ENCODE data around the gene CAPZB.
A peak's percentile ranks its signal among the peaks of the same experiment; 100 is the strongest.

CAPZB gene

GRCh38 chr1:19484338-19484797, 971 bp downstream of the CAPZB start:
- DNase-seq = peak; percentile 54
- Mint-ChIP-seq H3K27ac (peak overlapping the region; percentile 96), H3K36me3 (ENCODE audit: low read depth) (peaks cover 52% of the 10 kb centered on the region), H3K4me1 (ENCODE audit: low read depth) (peaks cover 71% of the 10 kb centered on the region), H3K27me3 (no peaks in the 10 kb centered on the region), H3K4me3 (peak overlapping the region; percentile 95), H3K9me3 (no peaks in the 10 kb centered on the region)

GRCh38 chr1:19483691-19484090, 1.6 kb downstream of the CAPZB start:
- Mint-ChIP-seq H3K36me3 (ENCODE audit: low read depth) (peaks cover 57% of the 10 kb centered on the region), H3K4me3 (peak overlapping the region; percentile 95), H3K9me3 (no peaks in the 10 kb centered on the region), H3K27ac (peak overlapping the region; percentile 96), H3K27me3 (no peaks in the 10 kb centered on the region), H3K4me1 (ENCODE audit: low read depth) (peaks cover 76% of the 10 kb centered on the region)
- DNase-seq = no peak

- Mint-ChIP-seq H3K27ac (peak overlapping the region; percentile 96), H3K4me3 (peak overlapping the region; percentile 95), H3K9me3 (no peaks in the 10 kb centered on the region), H3K4me1 (ENCODE audit: low read depth) (peaks cover 76% of the 10 kb centered on the region), H3K27me3 (no peaks in the 10 kb centered on the region), H3K36me3 (ENCODE audit: low read depth) (peaks cover 61% of the 10 kb centered on the region)
- DNase-seq = peak; percentile 46
Observed at GRCh38 chr1:19483261-19483660, 2.1 kb downstream of the CAPZB start.

GRCh38 chr1:19481826-19482398, 3.4 kb downstream of the CAPZB start:
- Mint-ChIP-seq H3K4me1 (ENCODE audit: low read depth) (peaks cover 78% of the 10 kb centered on the region), H3K4me3 (peak overlapping the region; percentile 95), H3K27ac (peak overlapping the region; percentile 96), H3K36me3 (ENCODE audit: low read depth) (peaks cover 74% of the 10 kb centered on the region), H3K9me3 (no peaks in the 10 kb centered on the region), H3K27me3 (no peaks in the 10 kb centered on the region)
- no peak for DNase-seq

- Mint-ChIP-seq H3K4me1 (ENCODE audit: low read depth) (peaks cover 87% of the 10 kb centered on the region), H3K9me3 (no peaks in the 10 kb centered on the region), H3K36me3 (ENCODE audit: low read depth) (peaks cover 79% of the 10 kb centered on the region), H3K27ac (peak overlapping the region; percentile 95), H3K27me3 (no peaks in the 10 kb centered on the region), H3K4me3 (no peak overlapping the region)
- DNase-seq = no peak
Observed at GRCh38 chr1:19480282-19480681, 5.1 kb downstream of the CAPZB start.

- no peaks in the 10 kb centered on the region for H3K9me3 Mint-ChIP-seq
- H3K4me1 Mint-ChIP-seq (ENCODE audit: low read depth) = peaks cover 95% of the 10 kb centered on the region
- no peak overlapping the region for H3K4me3 Mint-ChIP-seq
- peaks cover 82% of the 10 kb centered on the region for H3K36me3 Mint-ChIP-seq (ENCODE audit: low read depth)
- no peaks in the 10 kb centered on the region for H3K27me3 Mint-ChIP-seq
- no peak for DNase-seq
- peak overlapping the region; percentile 95 for H3K27ac Mint-ChIP-seq
Observed at GRCh38 chr1:19479351-19480120, 5.8 kb downstream of the CAPZB start.

GRCh38 chr1:19478322-19478721, 7.0 kb downstream of the CAPZB start:
- H3K27me3 Mint-ChIP-seq = no peaks in the 10 kb centered on the region
- H3K4me1 Mint-ChIP-seq (ENCODE audit: low read depth) = peaks cover 99% of the 10 kb centered on the region
- H3K27ac Mint-ChIP-seq = peak overlapping the region; percentile 95
- no peak for DNase-seq
- no peaks in the 10 kb centered on the region for H3K9me3 Mint-ChIP-seq
- H3K4me3 Mint-ChIP-seq = peak overlapping the region; percentile 73
- peaks cover 82% of the 10 kb centered on the region for H3K36me3 Mint-ChIP-seq (ENCODE audit: low read depth)

GRCh38 chr1:19477284-19478249, 7.8 kb downstream of the CAPZB start:
- peaks cover 97% of the 10 kb centered on the region for H3K4me1 Mint-ChIP-seq (ENCODE audit: low read depth)
- H3K27ac Mint-ChIP-seq = peak overlapping the region; percentile 95
- H3K9me3 Mint-ChIP-seq = no peaks in the 10 kb centered on the region
- peak overlapping the region; percentile 73 for H3K4me3 Mint-ChIP-seq
- H3K36me3 Mint-ChIP-seq (ENCODE audit: low read depth) = peaks cover 81% of the 10 kb centered on the region
- H3K27me3 Mint-ChIP-seq = no peaks in the 10 kb centered on the region
- peak; percentile 52 for DNase-seq

GRCh38 chr1:19476450-19477190, 8.7 kb downstream of the CAPZB start:
- Mint-ChIP-seq H3K4me1 (ENCODE audit: low read depth) (peaks cover 95% of the 10 kb centered on the region), H3K9me3 (no peaks in the 10 kb centered on the region), H3K27ac (peak overlapping the region; percentile 95), H3K36me3 (ENCODE audit: low read depth) (peaks cover 80% of the 10 kb centered on the region), H3K4me3 (peak overlapping the region; percentile 73), H3K27me3 (no peaks in the 10 kb centered on the region)
- peak; percentile 48 for DNase-seq

- H3K9me3 Mint-ChIP-seq = no peaks in the 10 kb centered on the region
- H3K4me3 Mint-ChIP-seq = no peak overlapping the region
- peaks cover 86% of the 10 kb centered on the region for H3K36me3 Mint-ChIP-seq (ENCODE audit: low read depth)
- DNase-seq = no peak
- H3K27me3 Mint-ChIP-seq = no peaks in the 10 kb centered on the region
- H3K4me1 Mint-ChIP-seq (ENCODE audit: low read depth) = peaks cover 95% of the 10 kb centered on the region
- H3K27ac Mint-ChIP-seq = peak overlapping the region; percentile 95
Observed at GRCh38 chr1:19475296-19475695, 10.0 kb downstream of the CAPZB start.

- no peak overlapping the region for H3K4me3 Mint-ChIP-seq
- H3K9me3 Mint-ChIP-seq = no peaks in the 10 kb centered on the region
- peaks cover 95% of the 10 kb centered on the region for H3K4me1 Mint-ChIP-seq (ENCODE audit: low read depth)
- peak overlapping the region; percentile 78 for H3K27ac Mint-ChIP-seq
- H3K27me3 Mint-ChIP-seq = no peaks in the 10 kb centered on the region
- no peak for DNase-seq
- H3K36me3 Mint-ChIP-seq (ENCODE audit: low read depth) = peaks cover 84% of the 10 kb centered on the region
Observed at GRCh38 chr1:19472174-19472573, 13.2 kb downstream of the CAPZB start.

GRCh38 chr1:19469004-19469403, 16.3 kb downstream of the CAPZB start:
- peaks cover 79% of the 10 kb centered on the region for H3K36me3 Mint-ChIP-seq (ENCODE audit: low read depth)
- DNase-seq = no peak
- H3K27me3 Mint-ChIP-seq = no peaks in the 10 kb centered on the region
- peaks cover 93% of the 10 kb centered on the region for H3K4me1 Mint-ChIP-seq (ENCODE audit: low read depth)
- H3K4me3 Mint-ChIP-seq = peak overlapping the region; percentile 66
- no peaks in the 10 kb centered on the region for H3K9me3 Mint-ChIP-seq
- peak overlapping the region; percentile 94 for H3K27ac Mint-ChIP-seq

- H3K27me3 Mint-ChIP-seq = no peaks in the 10 kb centered on the region
- no peaks in the 10 kb centered on the region for H3K9me3 Mint-ChIP-seq
- DNase-seq = peak; percentile 71
- peaks cover 93% of the 10 kb centered on the region for H3K4me1 Mint-ChIP-seq (ENCODE audit: low read depth)
- H3K4me3 Mint-ChIP-seq = peak overlapping the region; percentile 66
- peaks cover 78% of the 10 kb centered on the region for H3K36me3 Mint-ChIP-seq (ENCODE audit: low read depth)
- peak overlapping the region; percentile 94 for H3K27ac Mint-ChIP-seq
Observed at GRCh38 chr1:19468397-19468956, 16.9 kb downstream of the CAPZB start.

Measured in activated T-cell treated with anti-CD3 and anti-CD28 coated beads, Interleukin-2, amount 50 U/mL, for 24 hours (primary cell).